ENCODE results near the gene TRPC4AP. TPM values are rescaled to one million over a fixed set of nuclear protein-coding genes. Genes with fewer than 3 reads are reported as not detected.

Gene TRPC4AP
- total RNA-seq, 2 donors from 2014 or later = 44.1 to 57.4 TPM

DNA sequence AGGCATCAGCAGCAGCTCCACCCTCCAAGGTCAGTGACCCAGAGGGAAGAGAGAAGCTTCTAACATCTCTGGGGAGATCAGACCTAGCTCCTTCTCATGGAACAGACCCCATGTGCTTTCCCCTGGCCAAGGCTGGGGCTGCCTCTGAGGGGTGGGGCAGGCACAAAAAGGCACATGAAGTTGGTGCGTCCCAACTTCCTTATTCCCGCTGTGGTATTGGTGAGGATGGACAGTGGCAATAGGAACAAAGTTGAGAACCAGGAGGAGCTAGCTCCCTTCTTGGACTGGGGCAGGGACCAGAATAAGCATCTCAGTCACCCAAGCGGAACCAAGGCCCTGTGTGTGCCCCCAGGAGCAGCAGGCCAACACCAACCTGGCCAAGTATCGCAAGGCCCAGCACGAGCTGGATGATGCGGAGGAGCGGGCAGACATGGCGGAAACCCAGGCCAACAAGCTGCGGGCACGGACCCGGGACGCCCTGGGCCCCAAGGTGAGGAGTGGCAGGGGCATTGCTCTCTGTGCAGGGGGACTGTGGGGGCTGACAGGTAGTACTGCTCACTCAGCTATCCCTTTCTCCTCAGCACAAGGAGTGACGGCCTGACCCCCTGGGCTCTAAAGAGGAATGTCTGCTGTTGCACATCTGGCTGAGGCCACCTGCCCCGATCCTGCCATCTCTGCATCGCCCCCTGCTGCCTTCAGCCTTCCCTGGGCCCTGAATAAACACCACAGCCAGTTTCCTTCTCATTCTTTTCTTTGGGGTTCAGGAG is 90.8 kb downstream of the TRPC4AP start:
- WGBS, 2 donors = 88 to 93% methylated on average over 14 to 15 of the region's 15 CpGs
- Histone ChIP-seq H3K27me3 (no peaks in the 10 kb centered on the region), H3K9me3 (no peaks in the 10 kb centered on the region), H3K36me3 (replicated peaks in 1 of 2; ENCODE audit: insufficient read depth in 1 of 2, low read depth in 2 of 2) (peaks cover 26 to 59% of the 10 kb centered on the region in 2 donors), H3K4me3 (no peak overlapping the region), H3K27ac (no peak overlapping the region), H3K4me1 (no peaks in the 10 kb centered on the region)
- intact Hi-C loops (cut with DNase I) = no loop called here
- no peak for DNase-seq
- TF ChIP-seq, protein P1, sequence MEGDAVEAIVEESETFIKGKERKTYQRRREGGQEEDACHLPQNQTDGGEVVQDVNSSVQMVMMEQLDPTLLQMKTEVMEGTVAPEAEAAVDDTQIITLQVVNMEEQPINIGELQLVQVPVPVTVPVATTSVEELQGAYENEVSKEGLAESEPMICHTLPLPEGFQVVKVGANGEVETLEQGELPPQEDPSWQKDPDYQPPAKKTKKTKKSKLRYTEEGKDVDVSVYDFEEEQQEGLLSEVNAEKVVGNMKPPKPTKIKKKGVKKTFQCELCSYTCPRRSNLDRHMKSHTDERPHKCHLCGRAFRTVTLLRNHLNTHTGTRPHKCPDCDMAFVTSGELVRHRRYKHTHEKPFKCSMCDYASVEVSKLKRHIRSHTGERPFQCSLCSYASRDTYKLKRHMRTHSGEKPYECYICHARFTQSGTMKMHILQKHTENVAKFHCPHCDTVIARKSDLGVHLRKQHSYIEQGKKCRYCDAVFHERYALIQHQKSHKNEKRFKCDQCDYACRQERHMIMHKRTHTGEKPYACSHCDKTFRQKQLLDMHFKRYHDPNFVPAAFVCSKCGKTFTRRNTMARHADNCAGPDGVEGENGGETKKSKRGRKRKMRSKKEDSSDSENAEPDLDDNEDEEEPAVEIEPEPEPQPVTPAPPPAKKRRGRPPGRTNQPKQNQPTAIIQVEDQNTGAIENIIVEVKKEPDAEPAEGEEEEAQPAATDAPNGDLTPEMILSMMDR (IDR thresholded peaks at IDR 0.05) = no peak
- TF ChIP-seq POLR2A (IDR thresholded peaks at IDR 0.05) = no peak
- no peak for ATAC-seq

DNA sequence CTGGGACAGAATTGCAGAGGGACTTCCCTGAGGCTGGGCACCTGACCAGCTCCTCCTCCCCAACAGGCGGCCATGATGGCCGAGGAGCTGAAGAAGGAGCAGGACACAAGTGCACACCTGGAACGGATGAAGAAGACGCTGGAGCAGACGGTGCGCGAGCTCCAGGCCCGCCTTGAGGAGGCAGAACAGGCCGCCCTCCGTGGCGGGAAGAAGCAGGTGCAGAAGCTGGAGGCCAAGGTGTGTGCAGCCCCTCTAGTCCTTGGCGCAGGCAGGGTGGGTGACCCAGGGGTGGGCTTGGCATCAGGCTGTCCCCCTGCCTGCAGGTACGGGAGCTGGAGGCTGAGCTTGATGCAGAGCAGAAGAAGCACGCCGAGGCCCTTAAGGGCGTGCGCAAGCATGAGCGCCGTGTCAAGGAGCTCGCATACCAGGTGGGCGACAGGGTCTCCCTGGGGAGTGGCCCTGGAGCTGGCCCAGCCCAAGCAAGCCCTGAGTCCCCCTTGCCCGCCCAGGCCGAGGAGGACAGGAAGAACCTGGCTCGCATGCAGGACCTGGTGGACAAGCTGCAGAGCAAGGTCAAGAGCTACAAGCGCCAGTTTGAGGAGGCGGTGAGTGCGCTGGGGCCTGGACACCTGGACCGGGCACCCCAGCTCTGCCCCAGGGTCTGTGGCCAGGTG is 91.5 kb downstream of the TRPC4AP start:
- H3K9me3 ChIP-seq = no peaks in the 10 kb centered on the region
- intact Hi-C loops (cut with DNase I) = no loop called here
- no peak for DNase-seq
- no peak for ATAC-seq
- TF ChIP-seq, protein P1 (IDR thresholded peaks at IDR 0.05) = no peak
- TF ChIP-seq POLR2A (IDR thresholded peaks at IDR 0.05) = no peak
- H3K4me1 ChIP-seq = no peaks in the 10 kb centered on the region
- 89 to 97% methylated on average over 24 to 28 of the region's 28 CpGs for WGBS, 2 donors
- peaks cover 26 to 58% of the 10 kb centered on the region in 2 donors for H3K36me3 ChIP-seq (replicated peaks in 1 of 2; ENCODE audit: insufficient read depth in 1 of 2, low read depth in 2 of 2)
- H3K4me3 ChIP-seq = no peak overlapping the region
- H3K27ac ChIP-seq = no peak overlapping the region
- H3K27me3 ChIP-seq = no peaks in the 10 kb centered on the region

DNA sequence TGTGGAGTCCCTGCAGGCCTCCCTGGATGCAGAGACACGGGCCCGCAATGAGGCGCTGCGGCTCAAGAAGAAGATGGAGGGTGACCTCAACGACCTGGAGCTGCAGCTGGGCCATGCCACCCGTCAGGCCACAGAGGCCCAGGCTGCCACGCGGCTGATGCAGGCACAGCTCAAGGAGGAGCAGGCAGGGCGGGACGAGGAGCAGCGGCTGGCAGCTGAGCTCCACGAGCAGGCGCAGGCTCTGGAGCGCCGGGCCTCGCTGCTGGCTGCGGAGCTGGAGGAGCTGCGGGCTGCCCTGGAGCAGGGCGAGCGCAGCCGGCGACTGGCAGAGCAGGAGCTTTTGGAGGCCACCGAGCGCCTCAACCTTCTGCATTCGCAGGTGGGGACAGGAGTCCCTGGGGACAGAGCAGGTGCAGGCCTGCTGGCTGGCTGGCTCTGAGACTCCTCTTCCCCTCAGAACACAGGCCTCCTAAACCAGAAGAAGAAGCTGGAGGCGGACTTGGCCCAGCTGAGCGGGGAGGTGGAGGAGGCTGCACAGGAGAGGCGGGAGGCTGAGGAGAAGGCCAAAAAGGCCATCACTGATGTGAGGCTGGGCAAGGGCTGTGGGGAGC is 92.2 kb downstream of the TRPC4AP start:
- TF ChIP-seq, protein P1 (IDR thresholded peaks at IDR 0.05) = no peak
- no peak for TF ChIP-seq POLR2A (IDR thresholded peaks at IDR 0.05)
- 92% methylated on average over 15 to 28 of the region's 28 CpGs for WGBS, 2 donors
- ATAC-seq (no peak), DNase-seq (no peak)
- Histone ChIP-seq H3K4me3 (no peak overlapping the region), H3K9me3 (no peaks in the 10 kb centered on the region), H3K27me3 (no peaks in the 10 kb centered on the region), H3K36me3 (replicated peaks in 1 of 2; ENCODE audit: insufficient read depth in 1 of 2, low read depth in 2 of 2) (peaks cover 26 to 54% of the 10 kb centered on the region in 2 donors), H3K27ac (no peak overlapping the region), H3K4me1 (no peaks in the 10 kb centered on the region)
- intact Hi-C loops (cut with DNase I) = no loop called here

DNA sequence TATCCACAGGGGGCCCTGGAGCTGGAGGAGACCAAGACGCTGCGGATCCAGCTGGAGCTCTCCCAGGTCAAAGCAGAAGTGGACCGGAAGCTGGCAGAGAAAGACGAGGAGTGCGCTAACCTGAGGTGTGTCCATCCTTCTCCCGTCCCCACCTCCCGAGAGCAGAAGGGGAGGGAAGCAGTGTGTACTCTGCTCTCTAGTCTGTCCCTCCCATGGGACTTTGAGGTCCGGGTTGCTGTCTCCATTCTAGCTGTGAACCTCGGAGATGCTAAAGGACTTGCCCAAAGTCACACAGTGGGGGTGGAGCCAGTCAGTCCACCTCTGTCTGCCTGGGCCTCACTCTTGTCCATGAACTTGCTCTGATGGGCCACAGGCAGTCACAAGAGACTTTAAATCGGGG is 92.8 kb downstream of the TRPC4AP start:
- 78 to 80% methylated on average over 4 to 10 of the region's 10 CpGs for WGBS, 2 donors

More for the DNA sequence above, 92.8 kb downstream of the TRPC4AP start:
- intact Hi-C loops (cut with DNase I) = no loop called here
- ATAC-seq (no peak), DNase-seq (no peak)
- Histone ChIP-seq H3K27me3 (no peaks in the 10 kb centered on the region), H3K4me1 (no peaks in the 10 kb centered on the region), H3K36me3 (replicated peaks in 1 of 2; ENCODE audit: insufficient read depth in 1 of 2, low read depth in 2 of 2) (peaks cover 20 to 51% of the 10 kb centered on the region in 2 donors), H3K4me3 (no peak overlapping the region), H3K9me3 (no peaks in the 10 kb centered on the region), H3K27ac (no peak overlapping the region)
- TF ChIP-seq, protein P1 (IDR thresholded peaks at IDR 0.05) = no peak
- no peak for TF ChIP-seq POLR2A (IDR thresholded peaks at IDR 0.05)
